ENCODE data around the gene RRP36. TPM values are rescaled to one million over a fixed set of nuclear protein-coding genes. Genes with fewer than 3 reads are reported as not detected.

Gene RRP36
- total and polyA plus RNA-seq, 2 of the 8 experiments (the other 6 are each of a cell fraction or from before 2014, with no cell fraction given), result 33.9 to 92.3 TPM

Other genes with a start within 250 kb of the RRP36 start
- gene BICRAL, start 239.6 kb upstream of the RRP36 start, total RNA-seq (2021; fragmentation: NEBNext Ultra II Directional; extraction: Animal tissue kit (Norgen Biotek cat#: 25700)), result 12.2 and 12.7 TPM in 2 replicates
- 6.9 and 9.4 TPM in 2 replicates for gene BICRAL, start 239.6 kb upstream of the RRP36 start, polyA plus RNA-seq (2011; rRNA removed)
- 112 and 117 TPM in 2 replicates for gene RPL7L1, start 142.0 kb upstream of the RRP36 start, total RNA-seq (2021; fragmentation: NEBNext Ultra II Directional; extraction: Animal tissue kit (Norgen Biotek cat#: 25700))
- gene RPL7L1, start 142.0 kb upstream of the RRP36 start, polyA plus RNA-seq (2011; rRNA removed), result 29.3 and 31.0 TPM in 2 replicates
- not detected in 2 replicates for gene PTCRA, start 105.6 kb upstream of the RRP36 start, total RNA-seq (2021; fragmentation: NEBNext Ultra II Directional; extraction: Animal tissue kit (Norgen Biotek cat#: 25700))
- not detected in 2 replicates for gene PTCRA, start 105.6 kb upstream of the RRP36 start, polyA plus RNA-seq (2011; rRNA removed)
- 64.5 and 67.9 TPM in 2 replicates for gene CNPY3, start 92.1 kb upstream of the RRP36 start, total RNA-seq (2021; fragmentation: NEBNext Ultra II Directional; extraction: Animal tissue kit (Norgen Biotek cat#: 25700))
- 49.6 and 64.1 TPM in 2 replicates for gene CNPY3, start 92.1 kb upstream of the RRP36 start, polyA plus RNA-seq (2011; rRNA removed)
- 1.8 TPM in 2 replicates for gene GNMT, start 60.9 kb upstream of the RRP36 start, total RNA-seq (2021; fragmentation: NEBNext Ultra II Directional; extraction: Animal tissue kit (Norgen Biotek cat#: 25700))
- gene GNMT, start 60.9 kb upstream of the RRP36 start, polyA plus RNA-seq (2011; rRNA removed), result 3.4 and 4.3 TPM in 2 replicates
- 11.7 and 12.5 TPM in 2 replicates for gene PEX6, start 42.4 kb upstream of the RRP36 start, total RNA-seq (2021; fragmentation: NEBNext Ultra II Directional; extraction: Animal tissue kit (Norgen Biotek cat#: 25700))
- gene PEX6, start 42.4 kb upstream of the RRP36 start, polyA plus RNA-seq (2011; rRNA removed), result 6.4 and 11.6 TPM in 2 replicates
- 52.1 and 52.4 TPM in 2 replicates for gene PPP2R5D, start 37.1 kb upstream of the RRP36 start, total RNA-seq (2021; fragmentation: NEBNext Ultra II Directional; extraction: Animal tissue kit (Norgen Biotek cat#: 25700))
- gene PPP2R5D, start 37.1 kb upstream of the RRP36 start, polyA plus RNA-seq (2011; rRNA removed), result 55.7 and 68.1 TPM in 2 replicates
- gene MEA1, start 7.7 kb upstream of the RRP36 start, total RNA-seq (2021; fragmentation: NEBNext Ultra II Directional; extraction: Animal tissue kit (Norgen Biotek cat#: 25700)), result 94.2 and 102 TPM in 2 replicates
- 96.2 and 96.4 TPM in 2 replicates for gene MEA1, start 7.7 kb upstream of the RRP36 start, polyA plus RNA-seq (2011; rRNA removed)
- gene KLHDC3, start 7.4 kb upstream of the RRP36 start, total RNA-seq (2021; fragmentation: NEBNext Ultra II Directional; extraction: Animal tissue kit (Norgen Biotek cat#: 25700)), result 181 and 182 TPM in 2 replicates
- gene KLHDC3, start 7.4 kb upstream of the RRP36 start, polyA plus RNA-seq (2011; rRNA removed), result 203 and 240 TPM in 2 replicates
- gene CUL7, start 32.2 kb downstream of the RRP36 start, total RNA-seq (2021; fragmentation: NEBNext Ultra II Directional; extraction: Animal tissue kit (Norgen Biotek cat#: 25700)), result 10.8 and 11.4 TPM in 2 replicates
- 15.0 and 19.1 TPM in 2 replicates for gene CUL7, start 32.2 kb downstream of the RRP36 start, polyA plus RNA-seq (2011; rRNA removed)
- 97.7 and 99.9 TPM in 2 replicates for gene MRPL2, start 37.8 kb downstream of the RRP36 start, total RNA-seq (2021; fragmentation: NEBNext Ultra II Directional; extraction: Animal tissue kit (Norgen Biotek cat#: 25700))
- 58.7 and 61.0 TPM in 2 replicates for gene MRPL2, start 37.8 kb downstream of the RRP36 start, polyA plus RNA-seq (2011; rRNA removed)
- gene KLC4, start 38.0 kb downstream of the RRP36 start, total RNA-seq (2021; fragmentation: NEBNext Ultra II Directional; extraction: Animal tissue kit (Norgen Biotek cat#: 25700)), result 27.7 and 28.5 TPM in 2 replicates
- gene KLC4, start 38.0 kb downstream of the RRP36 start, polyA plus RNA-seq (2011; rRNA removed), result 15.7 and 23.8 TPM in 2 replicates
- 130 and 138 TPM in 2 replicates for gene PTK7, start 54.7 kb downstream of the RRP36 start, total RNA-seq (2021; fragmentation: NEBNext Ultra II Directional; extraction: Animal tissue kit (Norgen Biotek cat#: 25700))
- 110 and 133 TPM in 2 replicates for gene PTK7, start 54.7 kb downstream of the RRP36 start, polyA plus RNA-seq (2011; rRNA removed)
- 49.0 and 52.7 TPM in 2 replicates for gene SRF, start 149.6 kb downstream of the RRP36 start, total RNA-seq (2021; fragmentation: NEBNext Ultra II Directional; extraction: Animal tissue kit (Norgen Biotek cat#: 25700))
- 69.5 and 88.6 TPM in 2 replicates for gene SRF, start 149.6 kb downstream of the RRP36 start, polyA plus RNA-seq (2011; rRNA removed)
- gene CUL9, start 160.6 kb downstream of the RRP36 start, total RNA-seq (2021; fragmentation: NEBNext Ultra II Directional; extraction: Animal tissue kit (Norgen Biotek cat#: 25700)), result 9.8 and 10.5 TPM in 2 replicates
- gene CUL9, start 160.6 kb downstream of the RRP36 start, polyA plus RNA-seq (2011; rRNA removed), result 7.7 and 10.2 TPM in 2 replicates
- gene DNPH1, start 207.9 kb downstream of the RRP36 start, total RNA-seq (2021; fragmentation: NEBNext Ultra II Directional; extraction: Animal tissue kit (Norgen Biotek cat#: 25700)), result 33.9 and 37.2 TPM in 2 replicates
- 134 and 168 TPM in 2 replicates for gene DNPH1, start 207.9 kb downstream of the RRP36 start, polyA plus RNA-seq (2011; rRNA removed)
- 1.5 and 1.6 TPM in 2 replicates for gene TTBK1, start 221.9 kb downstream of the RRP36 start, total RNA-seq (2021; fragmentation: NEBNext Ultra II Directional; extraction: Animal tissue kit (Norgen Biotek cat#: 25700))
- gene TTBK1, start 221.9 kb downstream of the RRP36 start, polyA plus RNA-seq (2011; rRNA removed), result 0.53 and 0.63 TPM in 2 replicates